Measurements from ENCODE around the gene CHRM5. TPM values are rescaled to one million over a fixed set of nuclear protein-coding genes. Genes with fewer than 3 reads are reported as not detected.

The CHRM5 gene
- total and polyA plus RNA-seq, 2 donors from 2014 or later: 0.06 TPM; not detected in 1

Other genes starting within 250 kb of the CHRM5 start
- gene AVEN, start 70.7 kb downstream of the CHRM5 start, total RNA-seq: 7.1 TPM
- 6.4 TPM for gene AVEN, start 70.7 kb downstream of the CHRM5 start, polyA plus RNA-seq (ENCODE audit: insufficient read depth, low read depth, low replicate concordance)
- 73.1 TPM for gene EMC7, start 133.4 kb downstream of the CHRM5 start, total RNA-seq
- gene EMC7, start 133.4 kb downstream of the CHRM5 start, polyA plus RNA-seq (ENCODE audit: insufficient read depth, low read depth, low replicate concordance): 125 TPM
- gene PGBD4, start 133.6 kb downstream of the CHRM5 start, total RNA-seq: 1.8 TPM
- gene PGBD4, start 133.6 kb downstream of the CHRM5 start, polyA plus RNA-seq (ENCODE audit: insufficient read depth, low read depth, low replicate concordance): 0.90 TPM
- gene KATNBL1, start 241.6 kb downstream of the CHRM5 start, total RNA-seq: 32.2 TPM
- 15.6 TPM for gene KATNBL1, start 241.6 kb downstream of the CHRM5 start, polyA plus RNA-seq (ENCODE audit: insufficient read depth, low read depth, low replicate concordance)